Activated B cell treated with CpG ODN at 0.5 μM for 24 hours (primary cell): Measurements from ENCODE around the gene HEG1. TPM values are rescaled to one million over a fixed set of nuclear protein-coding genes. Genes with fewer than 3 reads are reported as not detected.

Experiments
- ATAC-seq: fragments of 200-7000 bp; cut with Tn5 transposase; one replicate; pipeline ENCODE4 v1.10.0; 2021; ENCODE audit warnings: low read depth, mild to moderate bottlenecking, moderate library complexity
- CTCF ChIA-PET: fragments of 350-600 bp; sonication (Branson Sonifier 250); formaldehyde crosslinking; loops from one replicate; lab custom pipeline; 2021; ENCODE audit warnings: antibody characterized with exemption; lab: Charles Lee
- POLR2A ChIA-PET: fragments of 350-600 bp; sonication (Branson Sonifier 250); formaldehyde crosslinking; loops from one replicate; lab custom pipeline; 2021; ENCODE audit warnings: antibody characterized with exemption; lab: Charles Lee
- DNase-seq: peaks from one replicate; pipeline ENCODE4 v3.0.0; 2022
- H3K27ac Mint-ChIP-seq: one replicate; pipeline ENCODE4 v1.8.0; 2020; ENCODE audit warnings: mixed read lengths
- H3K27me3 Mint-ChIP-seq: one replicate; pipeline ENCODE4 v1.8.0; 2021; ENCODE audit warnings: mixed read lengths
- H3K36me3 Mint-ChIP-seq: one replicate; pipeline ENCODE4 v1.8.0; 2021; ENCODE audit warnings: low read depth, mixed read lengths
- H3K4me1 Mint-ChIP-seq: one replicate; pipeline ENCODE4 v1.8.0; 2021; ENCODE audit warnings: mixed read lengths
- H3K4me3 Mint-ChIP-seq: one replicate; pipeline ENCODE4 v1.8.0; 2020; ENCODE audit warnings: mild to moderate bottlenecking, mixed read lengths
- H3K9me3 Mint-ChIP-seq: one replicate; pipeline ENCODE4 v1.8.0; 2020; ENCODE audit warnings: mixed read lengths
- intact Hi-C: fragments of 100-400 bp; cut with micrococcal nuclease; formaldehyde crosslinking; loops from one replicate; pipeline ENCODE4 v1.15.1; 2024
- total RNA-seq: library from RNA; stranded (reverse); gene quantifications from 2 replicates; pipeline ENCODE4 v1.2.3, GENCODE V29; 2022
- TF ChIP-seq, protein P1 (sequence below): fragments of 200-600 bp; IDR thresholded peaks from one replicate; pipeline ENCODE4 v1.8.0; 2022; ENCODE audit warnings: antibody characterized with exemption, mild to moderate bottlenecking

The HEG1 gene
- total RNA-seq, 1 donor from 2014 or later = 7.2 TPM

DNA sequence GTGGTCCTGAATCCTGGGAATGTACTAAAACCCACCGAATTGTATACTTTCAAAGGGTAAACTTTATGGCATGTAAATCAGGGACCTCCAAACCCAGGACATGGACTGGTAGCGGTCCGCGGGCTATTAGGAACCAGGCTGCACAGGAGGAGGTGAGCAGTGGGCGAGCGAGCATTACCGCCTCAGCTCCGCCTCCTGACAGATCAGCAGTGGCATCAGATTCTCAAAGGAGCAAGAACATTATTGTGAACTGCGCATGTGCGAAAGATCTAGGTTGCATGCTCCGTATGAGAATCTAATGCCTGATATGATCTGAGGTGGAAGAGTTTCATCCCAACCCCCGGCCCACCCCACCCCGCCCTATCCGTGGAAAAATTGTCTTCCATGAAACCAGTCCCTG lies 22.2 kb downstream of the HEG1 start:
- intact Hi-C loops = no loop called here
- POLR2A ChIA-PET = no interaction called here
- CTCF ChIA-PET = interaction anchor here (0.6 kb wide), 1 partner anchor 133 kb away, joined by 3 read pairs; no protein-coding TSS in a partner anchor
- DNase-seq = no peak
- H3K4me3 Mint-ChIP-seq = no peak overlapping the region
- ATAC-seq = no peak
- TF ChIP-seq, protein P1, sequence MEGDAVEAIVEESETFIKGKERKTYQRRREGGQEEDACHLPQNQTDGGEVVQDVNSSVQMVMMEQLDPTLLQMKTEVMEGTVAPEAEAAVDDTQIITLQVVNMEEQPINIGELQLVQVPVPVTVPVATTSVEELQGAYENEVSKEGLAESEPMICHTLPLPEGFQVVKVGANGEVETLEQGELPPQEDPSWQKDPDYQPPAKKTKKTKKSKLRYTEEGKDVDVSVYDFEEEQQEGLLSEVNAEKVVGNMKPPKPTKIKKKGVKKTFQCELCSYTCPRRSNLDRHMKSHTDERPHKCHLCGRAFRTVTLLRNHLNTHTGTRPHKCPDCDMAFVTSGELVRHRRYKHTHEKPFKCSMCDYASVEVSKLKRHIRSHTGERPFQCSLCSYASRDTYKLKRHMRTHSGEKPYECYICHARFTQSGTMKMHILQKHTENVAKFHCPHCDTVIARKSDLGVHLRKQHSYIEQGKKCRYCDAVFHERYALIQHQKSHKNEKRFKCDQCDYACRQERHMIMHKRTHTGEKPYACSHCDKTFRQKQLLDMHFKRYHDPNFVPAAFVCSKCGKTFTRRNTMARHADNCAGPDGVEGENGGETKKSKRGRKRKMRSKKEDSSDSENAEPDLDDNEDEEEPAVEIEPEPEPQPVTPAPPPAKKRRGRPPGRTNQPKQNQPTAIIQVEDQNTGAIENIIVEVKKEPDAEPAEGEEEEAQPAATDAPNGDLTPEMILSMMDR = no peak
- H3K4me1 Mint-ChIP-seq = peaks cover 10% of the 10 kb centered on the region
- no peaks in the 10 kb centered on the region for H3K9me3 Mint-ChIP-seq
- H3K36me3 Mint-ChIP-seq = peaks cover 14% of the 10 kb centered on the region
- no peaks in the 10 kb centered on the region for H3K27me3 Mint-ChIP-seq
- no peak overlapping the region for H3K27ac Mint-ChIP-seq

DNA sequence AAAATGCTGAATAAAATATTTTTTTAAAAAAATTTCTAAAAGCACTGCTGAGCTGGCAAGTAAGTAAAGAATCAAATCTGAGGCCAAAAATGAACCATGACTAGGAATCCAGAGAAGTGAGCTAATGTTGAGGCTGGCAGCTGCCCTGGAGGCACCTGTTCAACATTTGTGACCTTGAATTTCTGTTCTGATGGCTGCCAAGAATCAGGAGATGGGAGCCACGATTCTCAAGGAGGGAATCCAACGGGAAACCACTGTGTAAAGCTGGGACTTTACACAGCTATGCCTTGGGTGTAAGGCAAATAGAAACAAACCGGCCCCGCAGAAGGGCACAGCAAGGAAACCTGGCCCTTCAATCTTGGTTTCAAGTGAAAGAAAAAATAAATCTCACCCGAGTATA lies 22.7 kb downstream of the HEG1 start:
- CTCF ChIA-PET = no interaction called here
- H3K27me3 Mint-ChIP-seq = no peaks in the 10 kb centered on the region
- POLR2A ChIA-PET = no interaction called here
- ATAC-seq = no peak
- H3K27ac Mint-ChIP-seq = no peak overlapping the region
- intact Hi-C loops = no loop called here
- TF ChIP-seq, protein P1 = no peak
- H3K9me3 Mint-ChIP-seq = no peaks in the 10 kb centered on the region
- H3K36me3 Mint-ChIP-seq = peaks cover 18% of the 10 kb centered on the region
- DNase-seq = no peak
- H3K4me3 Mint-ChIP-seq = no peak overlapping the region
- peaks cover 10% of the 10 kb centered on the region for H3K4me1 Mint-ChIP-seq

DNA sequence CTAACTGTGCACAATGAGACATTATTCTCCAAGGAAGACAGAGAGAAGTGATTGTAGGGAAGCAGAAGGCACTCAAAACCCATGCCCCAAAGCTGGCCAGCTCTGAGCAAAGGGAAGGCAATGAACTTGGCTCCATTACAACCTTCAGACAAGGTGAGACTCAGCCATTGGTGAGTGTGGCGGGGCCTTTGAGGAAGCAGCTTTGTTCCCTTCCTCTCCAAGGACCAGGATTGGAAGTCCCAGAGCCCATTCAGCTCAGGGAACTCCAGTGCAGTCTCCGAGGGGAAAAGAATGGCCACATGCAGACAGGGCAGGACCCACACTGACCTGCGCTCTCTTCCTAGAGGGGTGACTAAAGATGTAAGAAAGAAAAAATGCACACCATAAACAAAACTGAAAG lies 23.1 kb downstream of the HEG1 start:
- ATAC-seq (no peak), DNase-seq (no peak)
- Mint-ChIP-seq H3K27ac (no peak overlapping the region), H3K27me3 (no peaks in the 10 kb centered on the region), H3K9me3 (no peaks in the 10 kb centered on the region), H3K36me3 (peaks cover 21% of the 10 kb centered on the region), H3K4me1 (peaks cover 10% of the 10 kb centered on the region), H3K4me3 (no peak overlapping the region)
- CTCF ChIA-PET = no interaction called here
- intact Hi-C loops = no loop called here
- TF ChIP-seq, protein P1 = no peak
- POLR2A ChIA-PET = no interaction called here

DNA sequence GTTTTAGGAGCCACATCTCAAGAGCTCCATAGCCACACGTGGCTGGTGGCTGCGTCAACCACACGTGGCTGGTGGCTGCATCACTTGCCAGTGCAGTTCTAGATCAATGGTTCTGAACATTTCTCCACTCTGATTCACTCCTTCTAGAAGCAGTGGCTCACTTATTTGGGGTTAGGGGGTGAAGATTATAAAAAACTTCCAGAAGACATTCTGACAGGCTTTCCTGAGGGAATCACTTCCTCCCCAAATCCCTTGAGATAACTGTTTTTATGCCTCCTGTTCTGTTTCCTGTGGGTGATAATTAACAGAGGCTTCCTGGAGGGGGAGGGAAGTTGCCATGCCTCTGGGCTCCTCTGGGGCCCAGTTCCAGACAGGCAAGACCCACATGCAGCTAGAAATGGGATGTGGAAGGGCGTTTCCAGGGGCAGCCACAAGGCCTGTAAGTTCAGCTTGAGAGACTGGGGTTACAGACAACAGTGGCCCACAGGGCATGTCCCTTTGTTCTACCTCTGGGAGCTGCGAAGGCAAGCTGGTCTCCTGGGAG lies 23.6 kb downstream of the HEG1 start:
- no peak overlapping the region for H3K27ac Mint-ChIP-seq
- H3K36me3 Mint-ChIP-seq = peaks cover 25% of the 10 kb centered on the region
- no peak overlapping the region for H3K4me3 Mint-ChIP-seq
- POLR2A ChIA-PET = no interaction called here
- ATAC-seq = no peak
- peaks cover 10% of the 10 kb centered on the region for H3K4me1 Mint-ChIP-seq
- TF ChIP-seq, protein P1 = no peak
- H3K27me3 Mint-ChIP-seq = no peaks in the 10 kb centered on the region
- intact Hi-C loops = no loop called here
- CTCF ChIA-PET = no interaction called here
- no peaks in the 10 kb centered on the region for H3K9me3 Mint-ChIP-seq
- no peak for DNase-seq

DNA sequence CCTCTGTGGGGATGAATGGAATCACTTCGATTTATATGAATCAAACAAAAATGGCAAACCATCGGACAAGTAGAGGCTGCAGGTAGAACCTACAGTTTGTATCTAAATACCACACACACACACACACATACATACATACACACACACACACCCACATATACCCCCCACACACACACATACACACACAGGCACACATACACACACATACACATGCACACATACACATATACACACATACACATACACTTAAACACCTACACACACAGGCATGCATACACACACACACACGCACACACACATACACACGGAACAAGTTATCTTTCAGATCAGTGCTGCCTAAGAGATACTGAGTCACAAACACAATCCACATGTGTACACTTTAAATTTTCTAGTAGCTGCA lies 24.3 kb downstream of the HEG1 start:
- H3K27ac Mint-ChIP-seq = no peak overlapping the region
- no peak overlapping the region for H3K4me3 Mint-ChIP-seq
- DNase-seq (no peak), ATAC-seq (no peak)
- H3K4me1 Mint-ChIP-seq = peaks cover 10% of the 10 kb centered on the region
- intact Hi-C loops = no loop called here
- TF ChIP-seq, protein P1 = no peak
- ChIA-PET CTCF (no interaction called here), POLR2A (no interaction called here)
- H3K36me3 Mint-ChIP-seq = peaks cover 31% of the 10 kb centered on the region
- no peaks in the 10 kb centered on the region for H3K27me3 Mint-ChIP-seq
- H3K9me3 Mint-ChIP-seq = no peaks in the 10 kb centered on the region
